Activated T-cell treated with anti-CD3 and anti-CD28 coated beads, Interleukin-2, amount 50 U/mL, for 72 hours (primary cell): Measurements from ENCODE around the gene ADK. TPM values are rescaled to one million over a fixed set of nuclear protein-coding genes. Genes with fewer than 3 reads are reported as not detected.
"Not testable (repeated sequence)": the region's sequence is repeated elsewhere in the genome, so short reads cannot be mapped to it uniquely, and the experiment has no call there.

ENCODE experiments used
- ATAC-seq, 2 donors: fragments of 150-1000 bp; cut with Tn5 transposase; replicated peaks in 1 of 2; 2 replicates each; pipeline ENCODE4 v1.10.0; 2021; ENCODE audit warnings: moderate library complexity in 2 of 2, mild to moderate bottlenecking in 1 of 2
- DNase-seq, 2 donors: peaks; one replicate each; pipeline ENCODE4 v3.0.0; 2021 to 2022; ENCODE audit warnings: mixed read lengths in 1 of 2
- H3K27ac Mint-ChIP-seq: one replicate; pipeline ENCODE4 v1.8.0; 2022; ENCODE audit warnings: mild to moderate bottlenecking, moderate library complexity, mixed read lengths
- H3K27me3 Mint-ChIP-seq: one replicate; pipeline ENCODE4 v1.8.0; 2022; ENCODE audit warnings: low read depth, mixed read lengths
- H3K36me3 Mint-ChIP-seq, 2 donors: one replicate each; pipeline ENCODE4 v1.8.0; 2022; ENCODE audit warnings: mixed read lengths in 2 of 2, mild to moderate bottlenecking in 1 of 2; ENCODE audit not compliant: insufficient read depth in 2 of 2
- H3K4me1 Mint-ChIP-seq: one replicate; pipeline ENCODE4 v1.8.0; 2022; ENCODE audit warnings: low read depth, mixed read lengths
- H3K4me3 Mint-ChIP-seq, 2 donors: one replicate each; pipeline ENCODE4 v1.8.0; 2022; ENCODE audit warnings: mild to moderate bottlenecking in 2 of 2, mixed read lengths in 2 of 2, moderate library complexity in 2 of 2
- H3K9me3 Mint-ChIP-seq, 2 donors: one replicate each; pipeline ENCODE4 v1.8.0; 2022; ENCODE audit warnings: mixed read lengths in 2 of 2
- total RNA-seq, 2 donors: library from RNA; stranded (reverse); gene quantifications; one replicate each; pipeline ENCODE4 v1.2.3, GENCODE V29; 2022

The ADK gene
- total RNA-seq, 2 donors from 2014 or later, result 56.2 to 60.0 TPM

DNA sequence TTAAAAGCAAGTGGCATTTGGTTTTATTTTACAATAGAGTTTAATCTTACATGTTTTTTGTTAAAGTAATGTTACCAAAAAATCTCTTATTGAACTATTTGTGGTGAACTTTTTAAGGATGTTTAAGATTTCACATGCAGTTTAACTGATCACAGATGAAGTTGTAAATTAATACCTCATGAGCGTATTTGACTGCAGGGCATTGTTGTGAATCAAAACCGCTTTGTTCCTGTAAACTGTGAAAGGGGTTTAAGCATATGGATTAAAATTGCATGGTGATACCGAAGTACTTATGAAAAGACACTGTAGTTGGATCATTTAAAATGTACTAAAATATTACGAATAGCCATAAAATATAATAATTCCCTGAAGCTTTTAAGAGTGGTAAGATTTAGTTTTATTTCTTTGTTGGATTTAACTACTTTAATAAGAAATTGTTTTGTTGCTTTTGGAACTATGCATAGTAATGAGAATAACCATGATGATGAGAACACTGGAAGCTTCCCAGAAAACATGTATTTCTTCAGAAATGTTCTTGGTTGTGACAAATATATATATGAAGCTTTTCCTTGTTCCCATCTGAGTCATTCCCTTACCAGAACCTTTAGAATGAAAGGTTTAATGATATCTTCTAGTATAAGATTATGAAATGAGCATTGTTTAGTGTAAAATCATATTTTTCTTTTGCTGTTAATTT is 131.3 kb downstream of the ADK start:
- Mint-ChIP-seq H3K36me3 (peaks cover 14 to 17% of the 10 kb centered on the region in 2 donors), H3K27me3 (no peaks in the 10 kb centered on the region), H3K4me3 (no peak overlapping the region), H3K4me1 (peaks cover 31% of the 10 kb centered on the region), H3K9me3 (peaks cover 5 to 10% of the 10 kb centered on the region in 2 donors), H3K27ac (no peak overlapping the region)
- DNase-seq (no peak), ATAC-seq (no peak)

DNA sequence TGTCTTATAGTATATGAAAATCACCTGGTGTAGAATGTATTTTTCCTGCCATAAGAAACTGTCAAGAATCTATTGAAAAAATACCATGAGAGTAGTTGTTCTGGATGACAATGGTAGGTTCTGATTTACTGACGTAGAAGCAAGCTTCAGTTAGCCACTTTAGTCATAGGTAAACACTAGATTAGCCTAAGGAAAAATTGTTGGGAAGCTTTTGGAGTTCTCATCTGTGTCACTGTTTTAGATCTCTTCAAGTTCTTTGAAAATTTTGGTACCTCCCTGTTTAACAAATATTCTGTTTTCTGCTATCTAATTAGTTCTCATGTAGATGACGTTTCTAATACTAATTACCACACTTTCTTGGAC is 131.8 kb downstream of the ADK start:
- Mint-ChIP-seq H3K27me3 (no peaks in the 10 kb centered on the region), H3K36me3 (peaks cover 14 to 17% of the 10 kb centered on the region in 2 donors), H3K4me1 (peaks cover 31% of the 10 kb centered on the region), H3K4me3 (no peak overlapping the region), H3K27ac (peak overlapping the region; percentile 66), H3K9me3 (peaks cover 5 to 10% of the 10 kb centered on the region in 2 donors)
- ATAC-seq, result no peak
- no peak for DNase-seq

GRCh38 chr10:74289188-74289587 is 138.2 kb downstream of the ADK start:
- Mint-ChIP-seq H3K27ac (no peak overlapping the region), H3K4me3 (no peak overlapping the region), H3K9me3 (peaks cover 2 to 6% of the 10 kb centered on the region in 2 donors), H3K36me3 (peaks cover 6 to 9% of the 10 kb centered on the region in 2 donors), H3K27me3 (no peaks in the 10 kb centered on the region), H3K4me1 (no peaks in the 10 kb centered on the region)
- DNase-seq (no peak), ATAC-seq (no peak)

DNA sequence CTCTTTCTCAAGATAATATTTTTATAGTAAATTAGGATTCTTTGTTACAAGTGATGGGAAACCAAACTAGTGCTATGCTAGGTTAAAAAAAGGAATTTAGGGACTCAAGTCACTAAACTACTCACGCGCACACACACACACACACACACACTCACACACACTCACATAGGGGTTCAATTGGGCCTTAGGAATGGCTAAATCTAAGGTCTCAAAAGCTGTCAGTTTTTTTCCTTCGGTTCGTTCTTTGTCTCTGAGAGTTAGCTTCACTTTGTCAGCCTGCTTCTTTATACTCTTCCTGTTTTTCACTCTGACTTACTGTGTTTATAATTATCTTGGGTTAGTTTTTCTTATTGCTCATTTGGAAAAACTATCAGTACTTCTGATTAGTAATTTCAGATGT is 138.9 kb downstream of the ADK start:
- ATAC-seq, result no peak
- no peak overlapping the region for H3K27ac Mint-ChIP-seq
- peaks cover 2 to 3% of the 10 kb centered on the region in 2 donors for H3K36me3 Mint-ChIP-seq
- H3K4me1 Mint-ChIP-seq, result no peaks in the 10 kb centered on the region
- no peak for DNase-seq
- H3K4me3 Mint-ChIP-seq, result peak overlapping the region in 1 of 2 donors; percentile 3
- H3K9me3 Mint-ChIP-seq, result peaks cover 1 to 3% of the 10 kb centered on the region in 2 donors
- no peaks in the 10 kb centered on the region for H3K27me3 Mint-ChIP-seq

DNA sequence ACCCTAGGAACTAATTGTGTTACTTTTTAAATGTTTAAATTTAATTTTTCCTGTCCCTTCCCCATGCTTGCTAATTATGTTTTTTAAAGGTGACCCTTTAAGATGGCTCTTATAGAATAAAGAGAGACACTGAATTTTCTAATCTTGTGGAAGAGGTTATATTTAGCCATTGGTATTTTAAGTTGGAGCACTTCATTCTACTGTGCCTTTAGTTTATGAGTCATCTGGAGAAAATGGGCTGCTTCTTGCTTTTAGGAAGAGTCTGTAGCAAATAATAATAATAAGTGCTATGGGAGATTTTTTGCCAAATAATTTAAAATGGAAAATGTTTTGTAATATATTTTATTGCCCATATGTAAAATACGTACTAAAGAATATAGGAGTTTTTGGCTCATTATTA is 139.7 kb downstream of the ADK start:
- H3K9me3 Mint-ChIP-seq, result no peaks in the 10 kb centered on the region
- no peak overlapping the region for H3K4me3 Mint-ChIP-seq
- no peaks in the 10 kb centered on the region for H3K4me1 Mint-ChIP-seq
- DNase-seq (no peak), ATAC-seq (no peak)
- no peaks in the 10 kb centered on the region for H3K27me3 Mint-ChIP-seq
- no peak overlapping the region for H3K27ac Mint-ChIP-seq
- H3K36me3 Mint-ChIP-seq, result no peaks in the 10 kb centered on the region

- Mint-ChIP-seq H3K27me3 (no peaks in the 10 kb centered on the region), H3K4me1 (no peaks in the 10 kb centered on the region), H3K4me3 (no peak overlapping the region), H3K36me3 (no peaks in the 10 kb centered on the region), H3K9me3 (no peaks in the 10 kb centered on the region), H3K27ac (no peak overlapping the region)
- no peak for DNase-seq
- no peak for ATAC-seq
These were observed 141.9 kb downstream of the ADK start for GRCh38 chr10:74292871-74293427.

- Mint-ChIP-seq H3K9me3 (no peaks in the 10 kb centered on the region), H3K27ac (no peak overlapping the region), H3K4me1 (no peaks in the 10 kb centered on the region), H3K27me3 (no peaks in the 10 kb centered on the region), H3K36me3 (no peaks in the 10 kb centered on the region), H3K4me3 (no peak overlapping the region)
- ATAC-seq (no peak), DNase-seq (no peak)
These were observed 142.8 kb downstream of the ADK start for GRCh38 chr10:74293686-74294371.

GRCh38 chr10:74297389-74298080 is 146.5 kb downstream of the ADK start:
- no peak for DNase-seq
- no peaks in the 10 kb centered on the region for H3K4me1 Mint-ChIP-seq
- H3K27me3 Mint-ChIP-seq, result no peaks in the 10 kb centered on the region
- H3K27ac Mint-ChIP-seq, result no peak overlapping the region
- H3K36me3 Mint-ChIP-seq, result no peaks in the 10 kb centered on the region
- no peak for ATAC-seq
- no peaks in the 10 kb centered on the region for H3K9me3 Mint-ChIP-seq
- no peak overlapping the region for H3K4me3 Mint-ChIP-seq

DNA sequence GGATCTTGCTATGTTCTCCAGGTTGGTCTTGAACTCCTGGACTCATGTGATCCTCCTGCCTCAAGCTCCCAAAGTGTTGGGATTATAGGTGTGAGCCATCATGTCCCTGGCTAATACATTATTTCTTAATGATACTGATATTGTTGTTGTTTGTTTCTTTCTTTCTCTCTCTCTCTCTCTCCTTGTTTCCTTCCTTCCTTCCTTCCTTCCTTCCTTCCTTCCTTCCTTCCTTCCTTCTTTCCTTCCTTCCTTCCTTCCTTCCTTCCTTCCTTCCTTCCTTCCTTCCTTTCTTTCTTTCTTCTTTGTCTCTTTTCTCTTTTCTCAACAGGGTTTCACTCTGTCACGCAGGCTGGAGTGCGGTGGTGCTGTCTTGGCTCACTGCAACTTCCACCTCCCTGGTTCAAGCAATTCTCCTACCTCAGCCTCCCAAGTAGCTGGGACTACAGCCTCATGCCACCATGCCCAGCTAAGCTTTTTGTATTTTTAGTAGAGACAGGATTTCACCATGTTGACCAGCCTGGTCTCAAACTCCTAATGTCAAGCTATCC is 149.1 kb downstream of the ADK start:
- not testable (repeated sequence) for DNase-seq, H3K4me3 Mint-ChIP-seq, ATAC-seq, H3K27ac Mint-ChIP-seq, H3K27me3 Mint-ChIP-seq, H3K4me1 Mint-ChIP-seq, H3K36me3 Mint-ChIP-seq, H3K9me3 Mint-ChIP-seq

DNA sequence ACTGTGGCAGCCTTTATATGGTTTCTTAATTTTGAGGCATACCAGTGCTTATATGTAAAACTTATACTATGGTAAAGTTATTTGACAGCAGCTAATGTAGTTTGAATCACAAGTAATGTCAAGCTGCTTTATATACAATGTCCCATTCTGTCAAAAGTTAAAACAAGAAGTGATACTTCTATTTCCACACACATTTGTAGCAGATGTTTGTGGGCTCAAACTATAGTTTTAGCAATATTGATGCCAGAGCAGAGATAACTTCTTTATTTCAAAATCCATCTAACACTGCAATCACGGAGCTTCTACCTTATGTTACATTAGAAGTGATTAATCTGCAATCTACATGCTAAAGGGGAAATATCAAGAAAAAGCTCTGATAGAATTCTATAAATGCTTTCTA is 149.6 kb downstream of the ADK start:
- Mint-ChIP-seq H3K4me1 (peaks cover 4% of the 10 kb centered on the region), H3K4me3 (no peak overlapping the region), H3K27me3 (no peaks in the 10 kb centered on the region), H3K36me3 (no peaks in the 10 kb centered on the region), H3K9me3 (no peaks in the 10 kb centered on the region), H3K27ac (no peak overlapping the region)
- DNase-seq (no peak), ATAC-seq (no peak)

DNA sequence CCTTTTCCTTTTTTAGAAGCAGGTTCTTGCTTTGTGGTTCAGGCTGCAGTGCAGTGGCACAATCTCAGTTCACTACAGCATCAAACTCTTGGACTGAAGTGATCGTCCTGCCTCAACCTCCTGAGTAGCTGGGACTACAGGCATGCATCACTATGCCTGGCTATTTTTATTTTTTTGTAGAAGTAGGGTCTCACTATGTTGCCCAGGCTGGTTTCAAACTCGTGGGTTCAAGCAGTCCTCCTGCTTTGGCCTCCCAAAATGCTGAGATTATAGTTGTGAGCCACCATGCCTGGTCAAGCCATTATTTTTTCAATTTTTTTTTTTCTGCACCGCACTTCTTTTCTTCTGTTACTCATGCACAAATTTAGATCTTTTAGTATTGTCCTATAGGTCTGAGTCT is 154.7 kb downstream of the ADK start:
- H3K4me3 Mint-ChIP-seq, result no peak overlapping the region
- DNase-seq (no peak), ATAC-seq (no peak)
- H3K27me3 Mint-ChIP-seq, result no peaks in the 10 kb centered on the region
- H3K4me1 Mint-ChIP-seq, result peaks cover 18% of the 10 kb centered on the region
- H3K9me3 Mint-ChIP-seq, result no peaks in the 10 kb centered on the region
- H3K36me3 Mint-ChIP-seq, result no peaks in the 10 kb centered on the region
- H3K27ac Mint-ChIP-seq, result no peak overlapping the region

DNA sequence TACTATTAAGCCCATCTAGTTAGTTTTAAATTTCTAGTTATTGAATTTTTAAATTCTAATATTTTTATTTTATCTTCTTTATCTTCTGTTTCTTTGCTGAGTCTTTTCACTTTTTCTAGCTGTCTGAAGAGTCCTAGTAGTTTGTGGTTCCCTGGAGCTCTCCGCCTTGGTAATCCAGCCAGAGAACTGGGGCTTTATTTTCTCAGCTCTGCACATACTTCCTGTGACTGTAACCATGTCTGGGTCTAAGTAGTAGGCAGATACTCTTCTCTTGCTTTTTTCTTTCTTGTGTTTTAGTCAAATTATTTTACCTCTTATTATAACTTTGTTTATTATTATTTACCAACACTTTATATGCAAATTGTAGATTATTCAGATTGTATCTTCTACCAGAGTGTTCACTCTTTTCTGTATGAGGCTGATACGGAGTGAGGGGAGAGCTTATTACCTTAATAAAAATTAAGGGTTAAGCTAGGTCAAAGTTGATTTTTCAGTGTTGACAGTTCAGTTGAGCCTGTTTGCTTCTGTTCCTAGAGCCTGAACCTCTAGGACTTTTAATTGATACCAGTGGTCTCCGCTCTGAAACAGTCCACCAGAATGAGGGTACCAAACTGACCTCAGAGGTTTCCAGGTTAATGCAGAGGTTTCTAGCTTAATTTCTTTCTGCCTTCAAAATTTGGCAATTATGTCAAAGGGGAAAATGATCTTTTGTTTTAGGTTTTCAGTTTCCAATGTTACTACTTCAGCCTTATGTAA is 155.4 kb downstream of the ADK start:
- Mint-ChIP-seq H3K9me3 (no peaks in the 10 kb centered on the region), H3K4me3 (no peak overlapping the region), H3K27ac (no peak overlapping the region), H3K4me1 (peaks cover 18% of the 10 kb centered on the region), H3K27me3 (no peaks in the 10 kb centered on the region), H3K36me3 (no peaks in the 10 kb centered on the region)
- ATAC-seq (no peak), DNase-seq (no peak)
